Sigmoid colon (tissue), 3 donors: ENCODE results near the gene MNAT1.

Source experiments
- CTCF ChIP-seq, 4 experiments: fragments of 450-650 bp in 3 of 4; fragments of 200-600 bp in 1 of 4; IDR thresholded peaks; one replicate each; pipeline ENCODE4 v1.5.1; 2016 to 2019; ENCODE audit warnings: antibody characterized with exemption in 4 of 4, mild to moderate bottlenecking in 3 of 4, moderate library complexity in 2 of 4
- POLR2A ChIP-seq, 2 donors: fragments of 450-650 bp; IDR thresholded peaks; one replicate each; pipeline ENCODE4 v1.6.1; 2016; ENCODE audit warnings: antibody characterized with exemption in 2 of 2, mild to moderate bottlenecking in 2 of 2, moderate library complexity in 2 of 2

GRCh38 chr14:60707858-60708257, 26.7 kb upstream of the MNAT1 start:
- TF ChIP-seq CTCF (IDR thresholded peaks at IDR 0.05): no peak
- TF ChIP-seq POLR2A (IDR thresholded peaks at IDR 0.05): no peak
